ENCODE measurements around the gene ZNF134. TPM values are rescaled to one million over a fixed set of nuclear protein-coding genes. Genes with fewer than 3 reads are reported as not detected.

ZNF134 gene
- total RNA-seq (11.7 and 24.3 TPM in 2 replicates), polyA plus RNA-seq (9.7 and 10.7 TPM in 2 replicates)

GRCh38 chr19:57613941-57614743 lies at the start of gene ZNF134:
TSS of gene ZNF134 (plus strand) at chr19:57614242. CDS start at chr19:57619469, 5,227 bp downstream.
- 2% methylated on average over 64 of the region's 64 CpGs for WGBS (ENCODE audit: low lambda C conversion rate, missing lambda C conversion rate)

GRCh38 chr19:57566396-57567265 lies 47.4 kb upstream of the ZNF134 start:
- H3K36me3 ChIP-seq (replicated peaks; ENCODE audit: insufficient read depth, low read depth), result peaks cover under 1% of the 10 kb centered on the region
- peak; percentile 16 for DNase-seq (ENCODE audit: low spot score)
- H2AFZ ChIP-seq, result no peak overlapping the region
- H3K27me3 ChIP-seq, result no peaks in the 10 kb centered on the region
- no peaks in the 10 kb centered on the region for H3K4me1 ChIP-seq (ENCODE audit: insufficient read depth)
- no peak overlapping the region for H3K27ac ChIP-seq
- H3K4me3 ChIP-seq, result no peak overlapping the region
- H3K79me2 ChIP-seq, result no peaks in the 10 kb centered on the region
- H4K20me1 ChIP-seq (ENCODE audit: insufficient read depth, poor library complexity, severe bottlenecking), result no peaks in the 10 kb centered on the region
- TF ChIP-seq EZH2 (IDR thresholded peaks at IDR 0.05; ENCODE audit: borderline replicate concordance) (no peak), CTCF (IDR thresholded peaks at IDR 0.05; ENCODE audit: poor library complexity) (no peak), EZH2phosphoT487 (IDR thresholded peaks at IDR 0.05; ENCODE audit: low read depth, severe bottlenecking, unreplicated experiment) (no peak)
- H3K4me2 ChIP-seq, result no peak overlapping the region
- H3K9me3 ChIP-seq (ENCODE audit: low read depth), result peaks cover 27% of the 10 kb centered on the region
- H3K9me2 ChIP-seq (replicated peaks; ENCODE audit: insufficient read depth), result no peaks in the 10 kb centered on the region
- WGBS (ENCODE audit: low lambda C conversion rate, missing lambda C conversion rate), result 64% methylated on average over 7 of the region's 7 CpGs

More at GRCh38 chr19:57613941-57614743, at the start of gene ZNF134:
- Histone ChIP-seq H3K36me3 (replicated peaks; ENCODE audit: insufficient read depth, low read depth) (peaks cover 13% of the 10 kb centered on the region), H2AFZ (peak within 1 kb of the TSS; percentile 74), H3K27ac (peak within 1 kb of the TSS; percentile 74), H3K9me3 (ENCODE audit: low read depth) (peaks cover 30% of the 10 kb centered on the region), H3K4me2 (peak within 1 kb of the TSS; percentile 100), H3K4me1 (ENCODE audit: insufficient read depth) (peaks cover 8% of the 10 kb centered on the region), H3K4me3 (peak within 1 kb of the TSS; percentile 72), H3K79me2 (peaks cover 51% of the 10 kb centered on the region), H3K27me3 (no peaks in the 10 kb centered on the region), H3K9me2 (replicated peaks; ENCODE audit: insufficient read depth) (no peaks in the 10 kb centered on the region), H4K20me1 (ENCODE audit: insufficient read depth, poor library complexity, severe bottlenecking) (no peaks in the 10 kb centered on the region)
- DNase-seq (ENCODE audit: low spot score), result peak; percentile 95
- TF ChIP-seq CTCF (IDR thresholded peaks at IDR 0.05; ENCODE audit: poor library complexity) (no peak), EZH2phosphoT487 (IDR thresholded peaks at IDR 0.05; ENCODE audit: low read depth, severe bottlenecking, unreplicated experiment) (no peak), EZH2 (IDR thresholded peaks at IDR 0.05; ENCODE audit: borderline replicate concordance) (no peak)

- Histone ChIP-seq H4K20me1 (ENCODE audit: insufficient read depth, poor library complexity, severe bottlenecking) (no peaks in the 10 kb centered on the region), H3K9me3 (ENCODE audit: low read depth) (peaks cover 40% of the 10 kb centered on the region), H3K79me2 (no peaks in the 10 kb centered on the region), H3K27me3 (no peaks in the 10 kb centered on the region), H3K27ac (no peak overlapping the region), H3K4me1 (ENCODE audit: insufficient read depth) (no peaks in the 10 kb centered on the region), H3K4me2 (no peak overlapping the region), H3K36me3 (replicated peaks; ENCODE audit: insufficient read depth, low read depth) (peaks cover 21% of the 10 kb centered on the region), H2AFZ (no peak overlapping the region), H3K9me2 (replicated peaks; ENCODE audit: insufficient read depth) (no peaks in the 10 kb centered on the region), H3K4me3 (no peak overlapping the region)
- DNase-seq (ENCODE audit: low spot score), result no peak
- TF ChIP-seq CTCF (IDR thresholded peaks at IDR 0.05; ENCODE audit: poor library complexity), result no peak
- no peak for TF ChIP-seq EZH2phosphoT487 (IDR thresholded peaks at IDR 0.05; ENCODE audit: low read depth, severe bottlenecking, unreplicated experiment)
- no peak for TF ChIP-seq EZH2 (IDR thresholded peaks at IDR 0.05; ENCODE audit: borderline replicate concordance)
These were observed 43.3 kb upstream of the ZNF134 start for GRCh38 chr19:57570707-57571106.
